Nephron (organoid): Measurements from ENCODE around the gene TPM1.
A peak's percentile ranks its signal among the peaks of the same experiment; 100 is the strongest.

Experiments
- H3K27ac Mint-ChIP-seq, 3 experiments: 2 replicates each; pipeline ENCODE4 v1.8.0; 2020; ENCODE audit warnings: mixed read lengths in 3 of 3, mild to moderate bottlenecking in 2 of 3, moderate library complexity in 1 of 3
- H3K27me3 Mint-ChIP-seq: 2 replicates; pipeline ENCODE4 v1.8.0; 2021; ENCODE audit warnings: low read depth, mild to moderate bottlenecking, moderate library complexity, mixed read lengths
- H3K36me3 Mint-ChIP-seq: 2 replicates; pipeline ENCODE4 v1.8.0; 2020; ENCODE audit warnings: low read depth, mixed read lengths
- H3K4me1 Mint-ChIP-seq: 2 replicates; pipeline ENCODE4 v1.8.0; 2020; ENCODE audit warnings: mixed read lengths
- H3K4me3 Mint-ChIP-seq, 3 experiments: 2 replicates each; pipeline ENCODE4 v1.8.0; 2020; ENCODE audit warnings: mild to moderate bottlenecking in 3 of 3, mixed read lengths in 3 of 3, moderate library complexity in 2 of 3
- H3K9me3 Mint-ChIP-seq: 2 replicates; pipeline ENCODE4 v1.8.0; 2020; ENCODE audit warnings: mixed read lengths
- CTCF ChIP-seq, 3 experiments: fragments of 200-600 bp; sonication (generic); IDR thresholded peaks; one replicate each; pipeline ENCODE4 v1.5.0; 2021; ENCODE audit warnings: antibody characterized with exemption in 3 of 3; ENCODE audit not compliant: unreplicated experiment in 3 of 3

The TPM1 gene

GRCh38 chr15:63086947-63087346 is 44.4 kb downstream of the TPM1 start:
- no peaks in the 10 kb centered on the region for H3K36me3 Mint-ChIP-seq
- H3K9me3 Mint-ChIP-seq, result no peaks in the 10 kb centered on the region
- peaks cover 33% of the 10 kb centered on the region for H3K4me1 Mint-ChIP-seq
- no peak overlapping the region for H3K4me3 Mint-ChIP-seq
- H3K27me3 Mint-ChIP-seq, result peaks cover 11% of the 10 kb centered on the region
- TF ChIP-seq CTCF (IDR thresholded peaks at IDR 0.05; ENCODE audit: unreplicated experiment in 3 of 3), result no peak
- H3K27ac Mint-ChIP-seq, result peak overlapping the region; percentile 80 to 96 (median 96)

- Mint-ChIP-seq H3K4me1 (peaks cover 33% of the 10 kb centered on the region), H3K9me3 (no peaks in the 10 kb centered on the region), H3K27me3 (peaks cover 11% of the 10 kb centered on the region), H3K36me3 (no peaks in the 10 kb centered on the region), H3K4me3 (no peak overlapping the region), H3K27ac (peak overlapping the region; percentile 75 to 90 (median 81))
- TF ChIP-seq CTCF (IDR thresholded peaks at IDR 0.05; ENCODE audit: unreplicated experiment in 3 of 3), result no peak
Measured at GRCh38 chr15:63088533-63089245, 46.1 kb downstream of the TPM1 start.

- H3K36me3 Mint-ChIP-seq, result no peaks in the 10 kb centered on the region
- no peak overlapping the region for H3K4me3 Mint-ChIP-seq
- H3K9me3 Mint-ChIP-seq, result no peaks in the 10 kb centered on the region
- TF ChIP-seq CTCF (IDR thresholded peaks at IDR 0.05; ENCODE audit: unreplicated experiment in 3 of 3), result no peak
- H3K27me3 Mint-ChIP-seq, result peaks cover 11% of the 10 kb centered on the region
- H3K27ac Mint-ChIP-seq, result peak overlapping the region; percentile 75 to 90 (median 81)
- H3K4me1 Mint-ChIP-seq, result peaks cover 35% of the 10 kb centered on the region
Measured at GRCh38 chr15:63089260-63090043, 46.9 kb downstream of the TPM1 start.

GRCh38 chr15:63090472-63090871 is 47.9 kb downstream of the TPM1 start:
- peaks cover 11% of the 10 kb centered on the region for H3K27me3 Mint-ChIP-seq
- H3K9me3 Mint-ChIP-seq, result no peaks in the 10 kb centered on the region
- no peak overlapping the region for H3K4me3 Mint-ChIP-seq
- H3K36me3 Mint-ChIP-seq, result no peaks in the 10 kb centered on the region
- H3K4me1 Mint-ChIP-seq, result peaks cover 37% of the 10 kb centered on the region
- TF ChIP-seq CTCF (IDR thresholded peaks at IDR 0.05; ENCODE audit: unreplicated experiment in 3 of 3), result no peak
- H3K27ac Mint-ChIP-seq, result peak overlapping the region in 1 of 3 experiments; percentile 23

DNA sequence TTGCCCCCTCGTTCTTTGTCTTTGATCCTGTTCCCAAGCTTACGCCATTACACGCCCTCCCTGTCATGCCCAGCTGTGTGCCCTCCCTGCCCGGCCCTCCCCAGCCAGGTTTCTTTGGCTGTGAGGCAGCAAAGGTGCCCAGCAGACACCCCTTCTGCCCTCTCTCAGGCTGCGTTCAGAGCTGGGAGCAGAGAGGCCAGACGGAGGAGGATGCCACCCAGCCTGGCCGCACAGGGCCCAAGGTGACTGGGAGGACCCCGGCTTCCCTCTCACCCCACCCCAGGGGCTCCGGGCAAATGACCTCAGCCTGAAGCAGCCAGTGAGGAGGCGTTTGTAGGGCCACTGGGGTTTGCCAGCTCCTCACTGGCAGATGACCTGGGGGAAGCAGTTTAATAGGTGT is 48.3 kb downstream of the TPM1 start:
- H3K4me1 Mint-ChIP-seq, result peaks cover 37% of the 10 kb centered on the region
- TF ChIP-seq CTCF (IDR thresholded peaks at IDR 0.05; ENCODE audit: unreplicated experiment in 3 of 3), result no peak
- H3K27ac Mint-ChIP-seq, result no peak overlapping the region
- H3K9me3 Mint-ChIP-seq, result no peaks in the 10 kb centered on the region
- no peaks in the 10 kb centered on the region for H3K36me3 Mint-ChIP-seq
- peaks cover 11% of the 10 kb centered on the region for H3K27me3 Mint-ChIP-seq
- H3K4me3 Mint-ChIP-seq, result no peak overlapping the region
